GM12878 (cell line): ENCODE data around the gene HTR6. TPM values are rescaled to one million over a fixed set of nuclear protein-coding genes. Genes with fewer than 3 reads are reported as not detected.

Experiments used
- ATAC-seq: fragments of 200-7000 bp; cut with Tn5 transposase; 3 replicates; pipeline ENCODE4 v1.9.1; 2020; ENCODE audit warnings: mild to moderate bottlenecking, moderate library complexity
- BruUV-seq: library from RNA; stranded (reverse); fragments of 400-500 nt; replicated peaks from 2 replicates; lab custom pipeline; 2021; lab: Mats Ljungman, UMichigan
- CTCF ChIA-PET: fragments of 300-600 bp; sonication (Branson Sonifier 250); formaldehyde crosslinking; extraction: SDS; loops from one replicate; lab custom pipeline; 2021; ENCODE audit warnings: inconsistent platforms; lab: Yijun Ruan, JAX
- POLR2A ChIA-PET: fragments of 350-600 bp; formaldehyde crosslinking; extraction: SDS; loops from one replicate; lab custom pipeline; 2021; ENCODE audit warnings: inconsistent platforms; lab: Charles Lee
- RAD21 ChIA-PET: fragments of 300-600 bp; sonication (Branson Sonifier 250); formaldehyde crosslinking; loops from one replicate; lab custom pipeline; 2023; ENCODE audit warnings: antibody characterized with exemption; ENCODE audit not compliant: unreplicated experiment; lab: Charles Lee
- SMC1A ChIA-PET: fragments of 300-600 bp; sonication (Branson Sonifier 250); formaldehyde crosslinking; loops from one replicate; lab custom pipeline; 2023; ENCODE audit not compliant: unreplicated experiment, uncharacterized antibody; lab: Charles Lee
- DNase-seq: peaks from one replicate; pipeline ENCODE4 v3.0.0-alpha.2; 2011; ENCODE audit warnings: low read depth, low spot score
- FAIRE-seq: peaks from 3 replicates; lab custom pipeline; 2011; peaks lifted over from hg19 to GRCh38; lab: Jason Lieb, UNC
- H2AFZ ChIP-seq: 2 replicates; pipeline ENCODE4 v1.6.0; 2011; ENCODE audit warnings: low read depth, low read length, control low read depth; ENCODE audit not compliant: control insufficient read depth
- H3K27ac ChIP-seq: 2 replicates; pipeline ENCODE4 v1.5.1; 2011; ENCODE audit warnings: control low read depth; ENCODE audit not compliant: control insufficient read depth, insufficient read depth
- H3K27me3 ChIP-seq, 2 experiments: replicated peaks in 1 of 2; 2 replicates each; pipeline versions ENCODE4 v1.6.0 to v1.6.1; 2011; ENCODE audit warnings: low read length in 1 of 2; ENCODE audit not compliant: control insufficient read depth in 2 of 2, insufficient read depth in 2 of 2
- H3K36me3 ChIP-seq, 2 experiments: 2 replicates each; pipeline ENCODE4 v1.5.1; 2011; ENCODE audit warnings: low read length in 1 of 2; ENCODE audit not compliant: control insufficient read depth in 2 of 2, insufficient read depth in 2 of 2
- H3K4me1 ChIP-seq: 2 replicates; pipeline ENCODE4 v1.6.1; 2011; ENCODE audit warnings: mild to moderate bottlenecking, low read length, moderate library complexity, mixed read lengths; ENCODE audit not compliant: control insufficient read depth, insufficient read depth
- H3K4me2 ChIP-seq: 2 replicates; pipeline ENCODE4 v1.6.0; 2011; ENCODE audit warnings: control low read depth; ENCODE audit not compliant: control insufficient read depth, insufficient read depth
- H3K4me3 ChIP-seq: fragments of 200-600 bp; sonication (generic); 2 replicates; pipeline ENCODE4 v1.5.1; 2016
- H3K79me2 ChIP-seq: 2 replicates; pipeline ENCODE4 v1.6.0; 2011; ENCODE audit warnings: low read length; ENCODE audit not compliant: control insufficient read depth, insufficient read depth
- H3K9ac ChIP-seq: 2 replicates; pipeline ENCODE4 v1.8.0; 2011; ENCODE audit warnings: low read length, control low read depth, mixed read lengths; ENCODE audit not compliant: control insufficient read depth, insufficient read depth
- H3K9me3 ChIP-seq: replicated peaks from 3 replicates; pipeline ENCODE4 v1.5.1; 2011; ENCODE audit warnings: mild to moderate bottlenecking, low read length; ENCODE audit not compliant: control insufficient read depth, insufficient read depth
- H4K20me1 ChIP-seq: 2 replicates; pipeline ENCODE4 v1.6.0; 2011; ENCODE audit not compliant: control insufficient read depth, insufficient read depth
- BMI1 ChIP-seq: fragments of 450-650 bp; IDR thresholded peaks from 2 replicates; pipeline ENCODE4 v1.6.1; 2016; ENCODE audit warnings: mild to moderate bottlenecking, moderate library complexity, borderline replicate concordance
- HDAC6 ChIP-seq: fragments of 200-600 bp; sonication (generic); IDR thresholded peaks from one replicate; pipeline ENCODE4 v1.8.0; 2017; ENCODE audit warnings: antibody characterized with exemption; ENCODE audit not compliant: unreplicated experiment
- LARP7 ChIP-seq: fragments of 450-650 bp; IDR thresholded peaks from 2 replicates; pipeline ENCODE4 v1.6.1; 2017; ENCODE audit warnings: mild to moderate bottlenecking
- POU2F2 ChIP-seq: IDR thresholded peaks from 3 replicates; pipeline ENCODE4 v1.6.1; 2011; ENCODE audit warnings: low read depth, mild to moderate bottlenecking, low read length, borderline replicate concordance
- RUNX3 ChIP-seq: IDR thresholded peaks from 2 replicates; pipeline ENCODE4 v1.6.1; 2012; ENCODE audit warnings: low read length, inconsistent platforms
- TAF1 ChIP-seq: IDR thresholded peaks from 2 replicates; pipeline ENCODE4 v1.6.1; 2011; ENCODE audit warnings: mild to moderate bottlenecking, low read depth, low read length, borderline replicate concordance
- TCF12 ChIP-seq: IDR thresholded peaks from 2 replicates; pipeline ENCODE4 v1.6.1; 2011; ENCODE audit warnings: low read depth, mild to moderate bottlenecking, low read length
- WGBS: methylation state at CpG from one replicate; pipeline ENCODE4 v1.1.6; 2016; ENCODE audit warnings: low lambda C conversion rate; ENCODE audit not compliant: insufficient replicate concordance, insufficient coverage; ENCODE audit errors: missing lambda C conversion rate; 5-methylcytosine and 5-hydroxymethylcytosine counted together
- in situ Hi-C: fragments of 300-500 bp; cut with MboI; formaldehyde crosslinking; loops from 9 replicates; pipeline ENCODE4 v1.14.3; 2018; ENCODE audit warnings: mixed read lengths
- intact Hi-C: fragments of 100-400 bp; cut with micrococcal nuclease; formaldehyde crosslinking; loops from one replicate; pipeline ENCODE4 v1.14.2; 2022; ENCODE audit not compliant: unreplicated experiment
- polyA plus RNA-seq, 11 experiments: library from polyadenylated mRNA; depleted of rRNA in 4 of 11; unstranded in 6 of 11; stranded (reverse) in 5 of 11; fragments of >200 nt; fragmentation: Nextera tagmentation in 4 of 11; fragmentation: Illumina TruSeq in 1 of 11; extraction: Ambion mirVana in 4 of 11; extraction: Trizol in 1 of 11; gene quantifications; 1 replicate in 1 of 11; 2 replicates in 10 of 11; pipeline versions ENCODE4 v1.2.1 to v1.2.3, GENCODE V29; 2011 to 2016; ENCODE audit warnings: inconsistent platforms in 2 of 11, missing spikeins in 2 of 11, low read depth in 1 of 11
- total RNA-seq, 4 experiments: library from RNA; depleted of rRNA in 3 of 4; stranded (reverse); fragments of >200 nt in 3 of 4; fragmentation: Illumina TruSeq in 1 of 4; extraction: Trizol in 1 of 4; gene quantifications; 2 replicates each; pipeline versions ENCODE4 v1.2.1 to v1.2.3, GENCODE V29; 2013 to 2021
- TF ChIP-seq, protein P1 (sequence below): fragments of 450-650 bp; formaldehyde crosslinking; IDR thresholded peaks from 2 replicates; pipeline ENCODE4 v1.4.0; 2022; ENCODE audit warnings: mild to moderate bottlenecking, moderate library complexity
- TF ChIP-seq, protein P2 (sequence below): IDR thresholded peaks from 2 replicates; pipeline ENCODE4 v1.6.1; 2012; ENCODE audit warnings: improper control_type of control experiment, low read depth, low read length; ENCODE audit not compliant: insufficient replicate concordance

The HTR6 gene
- total and polyA plus RNA-seq, 10 of the 15 experiments (the other 5 are each of a cell fraction or from before 2014, with no cell fraction given): 0.03 to 5.3 (median 1.7) TPM; not detected in 2

DNA sequence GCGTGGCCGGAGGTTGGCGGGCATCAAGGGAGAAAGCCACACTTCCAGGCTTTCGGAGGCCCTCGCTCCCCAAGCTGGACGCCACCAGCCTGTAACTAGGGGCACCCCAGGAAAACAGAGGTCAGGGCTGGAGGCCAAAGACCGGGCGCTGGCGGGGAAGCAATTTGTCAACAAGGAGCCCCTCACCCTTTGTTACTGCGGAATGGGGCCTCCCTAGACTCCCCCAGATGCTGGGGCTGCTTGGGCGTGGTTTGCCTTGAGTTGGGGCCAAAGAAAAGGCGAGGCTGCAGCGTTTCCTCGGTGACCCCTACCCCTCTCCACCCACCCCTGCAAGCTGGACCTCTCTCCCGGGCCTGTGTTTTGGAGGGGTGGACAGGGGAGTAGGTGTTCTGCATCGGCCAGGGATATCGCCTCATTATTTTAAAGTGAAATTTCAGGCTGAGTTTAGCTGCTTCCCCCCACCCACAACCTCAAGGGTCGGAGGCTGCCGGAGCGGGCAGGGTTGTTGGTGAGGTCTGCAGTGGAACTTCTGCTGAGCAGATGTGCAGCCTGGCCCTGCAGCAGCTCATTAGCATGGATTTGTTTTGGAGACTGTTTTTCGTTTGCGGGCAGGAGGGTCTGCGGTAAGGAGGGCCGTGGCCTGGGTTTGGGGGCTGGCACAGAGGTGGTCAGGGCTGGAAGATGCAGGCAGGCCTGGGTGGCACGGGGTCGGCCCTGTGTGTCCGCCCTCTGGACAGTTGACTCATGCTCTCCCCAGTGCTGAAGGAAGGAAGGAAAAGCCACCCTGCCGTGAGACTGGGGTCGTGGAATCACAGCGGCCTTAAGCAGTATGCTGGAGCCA is 19.0 kb upstream of the HTR6 start:
- RAD21 ChIA-PET: no interaction called here
- no peak for TF ChIP-seq BMI1
- TF ChIP-seq HDAC6: no peak
- no peak for TF ChIP-seq TAF1
- no peak for TF ChIP-seq POU2F2
- TF ChIP-seq, protein P1, sequence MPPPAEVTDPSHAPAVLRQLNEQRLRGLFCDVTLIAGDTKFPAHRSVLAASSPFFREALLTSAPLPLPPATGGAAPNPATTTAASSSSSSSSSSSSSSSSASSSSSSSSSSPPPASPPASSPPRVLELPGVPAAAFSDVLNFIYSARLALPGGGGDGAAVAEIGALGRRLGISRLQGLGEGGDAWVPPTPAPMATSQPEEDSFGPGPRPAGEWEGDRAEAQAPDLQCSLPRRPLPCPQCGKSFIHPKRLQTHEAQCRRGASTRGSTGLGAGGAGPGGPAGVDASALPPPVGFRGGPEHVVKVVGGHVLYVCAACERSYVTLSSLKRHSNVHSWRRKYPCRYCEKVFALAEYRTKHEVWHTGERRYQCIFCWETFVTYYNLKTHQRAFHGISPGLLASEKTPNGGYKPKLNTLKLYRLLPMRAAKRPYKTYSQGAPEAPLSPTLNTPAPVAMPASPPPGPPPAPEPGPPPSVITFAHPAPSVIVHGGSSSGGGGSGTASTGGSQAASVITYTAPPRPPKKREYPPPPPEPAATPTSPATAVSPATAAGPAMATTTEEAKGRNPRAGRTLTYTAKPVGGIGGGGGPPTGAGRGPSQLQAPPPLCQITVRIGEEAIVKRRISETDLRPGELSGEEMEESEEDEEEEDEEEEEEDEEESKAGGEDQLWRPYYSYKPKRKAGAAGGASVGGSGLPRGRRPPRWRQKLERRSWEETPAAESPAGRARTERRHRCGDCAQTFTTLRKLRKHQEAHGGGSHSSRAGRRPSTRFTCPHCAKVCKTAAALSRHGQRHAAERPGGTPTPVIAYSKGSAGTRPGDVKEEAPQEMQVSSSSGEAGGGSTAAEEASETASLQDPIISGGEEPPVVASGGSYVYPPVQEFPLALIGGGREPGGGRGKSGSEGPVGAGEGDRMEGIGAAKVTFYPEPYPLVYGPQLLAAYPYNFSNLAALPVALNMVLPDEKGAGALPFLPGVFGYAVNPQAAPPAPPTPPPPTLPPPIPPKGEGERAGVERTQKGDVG: no peak
- TF ChIP-seq, protein P2, sequence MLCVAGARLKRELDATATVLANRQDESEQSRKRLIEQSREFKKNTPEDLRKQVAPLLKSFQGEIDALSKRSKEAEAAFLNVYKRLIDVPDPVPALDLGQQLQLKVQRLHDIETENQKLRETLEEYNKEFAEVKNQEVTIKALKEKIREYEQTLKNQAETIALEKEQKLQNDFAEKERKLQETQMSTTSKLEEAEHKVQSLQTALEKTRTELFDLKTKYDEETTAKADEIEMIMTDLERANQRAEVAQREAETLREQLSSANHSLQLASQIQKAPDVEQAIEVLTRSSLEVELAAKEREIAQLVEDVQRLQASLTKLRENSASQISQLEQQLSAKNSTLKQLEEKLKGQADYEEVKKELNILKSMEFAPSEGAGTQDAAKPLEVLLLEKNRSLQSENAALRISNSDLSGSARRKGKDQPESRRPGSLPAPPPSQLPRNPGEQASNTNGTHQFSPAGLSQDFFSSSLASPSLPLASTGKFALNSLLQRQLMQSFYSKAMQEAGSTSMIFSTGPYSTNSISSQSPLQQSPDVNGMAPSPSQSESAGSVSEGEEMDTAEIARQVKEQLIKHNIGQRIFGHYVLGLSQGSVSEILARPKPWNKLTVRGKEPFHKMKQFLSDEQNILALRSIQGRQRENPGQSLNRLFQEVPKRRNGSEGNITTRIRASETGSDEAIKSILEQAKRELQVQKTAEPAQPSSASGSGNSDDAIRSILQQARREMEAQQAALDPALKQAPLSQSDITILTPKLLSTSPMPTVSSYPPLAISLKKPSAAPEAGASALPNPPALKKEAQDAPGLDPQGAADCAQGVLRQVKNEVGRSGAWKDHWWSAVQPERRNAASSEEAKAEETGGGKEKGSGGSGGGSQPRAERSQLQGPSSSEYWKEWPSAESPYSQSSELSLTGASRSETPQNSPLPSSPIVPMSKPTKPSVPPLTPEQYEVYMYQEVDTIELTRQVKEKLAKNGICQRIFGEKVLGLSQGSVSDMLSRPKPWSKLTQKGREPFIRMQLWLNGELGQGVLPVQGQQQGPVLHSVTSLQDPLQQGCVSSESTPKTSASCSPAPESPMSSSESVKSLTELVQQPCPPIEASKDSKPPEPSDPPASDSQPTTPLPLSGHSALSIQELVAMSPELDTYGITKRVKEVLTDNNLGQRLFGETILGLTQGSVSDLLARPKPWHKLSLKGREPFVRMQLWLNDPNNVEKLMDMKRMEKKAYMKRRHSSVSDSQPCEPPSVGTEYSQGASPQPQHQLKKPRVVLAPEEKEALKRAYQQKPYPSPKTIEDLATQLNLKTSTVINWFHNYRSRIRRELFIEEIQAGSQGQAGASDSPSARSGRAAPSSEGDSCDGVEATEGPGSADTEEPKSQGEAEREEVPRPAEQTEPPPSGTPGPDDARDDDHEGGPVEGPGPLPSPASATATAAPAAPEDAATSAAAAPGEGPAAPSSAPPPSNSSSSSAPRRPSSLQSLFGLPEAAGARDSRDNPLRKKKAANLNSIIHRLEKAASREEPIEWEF: no peak
- no peak for TF ChIP-seq LARP7
- TF ChIP-seq TCF12: no peak
- no peak for TF ChIP-seq RUNX3
- TF ChIP-seq, all 136 proteins: peak for 0
- no peak for DNase-seq
- Histone ChIP-seq H3K79me2 (no peaks in the 10 kb centered on the region), H3K36me3 (no peaks in the 10 kb centered on the region), H2AFZ (no peak overlapping the region), H3K9ac (no peak overlapping the region), H3K27me3 (peaks cover 2 to 6% of the 10 kb centered on the region in 2 experiments), H3K4me3 (no peak overlapping the region), H3K4me1 (peaks cover 3% of the 10 kb centered on the region; the same call in 1 of the 2 replicates), H3K9me3 (no peaks in the 10 kb centered on the region), H3K27ac (no peak overlapping the region), H4K20me1 (no peaks in the 10 kb centered on the region), H3K4me2 (no peak overlapping the region)
- BruUV-seq: no TSS peak
- ATAC-seq: no peak
- intact Hi-C loops (no loop called here), in situ Hi-C loops (loop anchor here (5.0 kb wide), 1 partner anchor 253 kb away; no protein-coding TSS in a partner anchor)
- 63% methylated on average over 30 of the region's 30 CpGs for WGBS
- ChIA-PET CTCF (interaction anchor here (0.5 to 2.3 kb wide), 2 partner anchors 62 to 363 kb away, joined by 3 to 7 read pairs; no protein-coding TSS in a partner anchor), SMC1A (no interaction called here), POLR2A (no interaction called here)
- no peak for FAIRE-seq
